HG03066 (cell line): Measurements from ENCODE around the gene VPS45.
"Not testable (repeated sequence)": the region's sequence is repeated elsewhere in the genome, so short reads cannot be mapped to it uniquely, and the experiment has no call there.

ENCODE experiments used
- ATAC-seq: cut with Tn5 transposase; IDR thresholded peaks from one replicate; pipeline ENCODE4 v1.9.1; 2021; ENCODE audit warnings: low read depth; ENCODE audit not compliant: unreplicated experiment

VPS45 gene

GRCh38 chr1:150127464-150127863 lies 59.9 kb downstream of the VPS45 start:
- no peak for ATAC-seq

- no peak for ATAC-seq
Observed at GRCh38 chr1:150127868-150128267, 60.3 kb downstream of the VPS45 start.

GRCh38 chr1:150132372-150132771 lies 64.8 kb downstream of the VPS45 start:
- no peak for ATAC-seq

GRCh38 chr1:150134537-150134936 lies 67.0 kb downstream of the VPS45 start:
- no peak for ATAC-seq

GRCh38 chr1:150135400-150135799 lies 67.8 kb downstream of the VPS45 start:
- ATAC-seq = not testable (repeated sequence)

GRCh38 chr1:150138044-150138443 lies 70.5 kb downstream of the VPS45 start:
- ATAC-seq = no peak

GRCh38 chr1:150141452-150141851 lies 73.9 kb downstream of the VPS45 start:
- ATAC-seq = no peak

GRCh38 chr1:150142083-150142482 lies 74.5 kb downstream of the VPS45 start:
- ATAC-seq = no peak

GRCh38 chr1:150144606-150145005 lies 77.0 kb downstream of the VPS45 start:
- ATAC-seq = no peak

- not testable (repeated sequence) for ATAC-seq
Observed at GRCh38 chr1:150146016-150146415, 78.4 kb downstream of the VPS45 start.

- no peak for ATAC-seq
Observed at GRCh38 chr1:150146849-150147542, 79.4 kb downstream of the VPS45 start.

GRCh38 chr1:150148837-150149270 lies 81.3 kb downstream of the VPS45 start:
- ATAC-seq = no peak

- no peak for ATAC-seq
Observed at GRCh38 chr1:150149271-150150132, 81.9 kb downstream of the VPS45 start, which contains the start of gene PLEKHO1. Gene PLEKHO1, plus strand, starts transcription at chr1:150149916. Its CDS starts 342 bp downstream, at chr1:150150258.

GRCh38 chr1:150150133-150151021 lies 82.8 kb downstream of the VPS45 start:
- ATAC-seq = no peak

- ATAC-seq = no peak
Observed at GRCh38 chr1:150151291-150152181, 84.0 kb downstream of the VPS45 start.

GRCh38 chr1:150152182-150152536 lies 84.6 kb downstream of the VPS45 start:
- ATAC-seq = no peak

- ATAC-seq = no peak
Observed at GRCh38 chr1:150152772-150153456, 85.3 kb downstream of the VPS45 start.

- ATAC-seq = no peak
Observed at GRCh38 chr1:150154143-150154542, 86.6 kb downstream of the VPS45 start.

- ATAC-seq = no peak
Observed at GRCh38 chr1:150155413-150156071, 88.0 kb downstream of the VPS45 start.
